HEK293T (cell line): ENCODE results near the gene ANKRD44.

Experiments
- BHLHE40 ChIP-seq: fragments of 450-650 bp; IDR thresholded peaks from 2 replicates; pipeline ENCODE4 v1.6.1; 2016; ENCODE audit warnings: mild to moderate bottlenecking, moderate library complexity, borderline replicate concordance
- ELF4 ChIP-seq: fragments of 450-650 bp; IDR thresholded peaks from 2 replicates; pipeline ENCODE4 v1.6.1; 2017; ENCODE audit warnings: antibody characterized with exemption
- L3MBTL2 ChIP-seq: fragments of 450-650 bp; conservative IDR thresholded peaks from 2 replicates; pipeline ENCODE4 v1.6.1; 2016; ENCODE audit warnings: mild to moderate bottlenecking
- ZNF384 ChIP-seq: fragments of 450-650 bp; IDR thresholded peaks from 2 replicates; pipeline ENCODE4 v1.6.1; 2016

DNA sequence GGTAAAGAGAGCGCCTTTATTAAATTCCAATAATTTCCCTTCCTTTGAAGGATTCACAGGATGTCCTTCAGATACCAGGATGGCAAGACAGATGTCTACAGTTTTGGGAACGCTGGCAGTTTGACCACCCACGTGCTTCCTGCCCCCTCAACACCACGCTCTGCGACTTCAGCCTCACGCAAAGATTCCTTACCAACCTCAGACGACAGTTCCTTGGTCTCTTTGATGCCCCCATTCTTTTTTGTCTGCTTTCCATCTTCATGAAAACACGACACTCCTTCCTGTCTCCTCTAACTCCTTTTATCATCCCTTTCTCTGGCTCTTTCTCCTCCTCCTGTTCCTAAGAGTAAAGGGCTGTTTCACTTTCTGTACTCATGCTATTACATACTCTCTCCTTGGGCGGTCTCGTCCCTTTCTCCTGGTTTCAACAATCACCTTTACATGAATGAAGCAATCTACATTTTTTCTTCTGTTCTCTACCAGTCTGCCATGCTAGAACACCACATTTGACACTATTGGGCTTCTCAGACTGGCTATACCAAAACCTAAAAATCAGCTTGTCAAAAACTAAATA, 194.2 kb downstream of the ANKRD44 start:
- TF ChIP-seq ZNF384 = no peak
- no peak for TF ChIP-seq L3MBTL2
- TF ChIP-seq ELF4 = no peak
- no peak for TF ChIP-seq BHLHE40
